HEK293T (cell line): Measurements from ENCODE around the gene STK26.
"Not testable (repeated sequence)": the region's sequence is repeated elsewhere in the genome, so short reads cannot be mapped to it uniquely, and the experiment has no call there.

Experiments used
- CTCF ChIA-PET: fragments of 350-600 bp; formaldehyde crosslinking; extraction: SDS; loops from one replicate; lab custom pipeline; 2021; ENCODE audit warnings: antibody characterized with exemption, inconsistent platforms; lab: Yijun Ruan, JAX
- POLR2A ChIA-PET: fragments of 350-600 bp; formaldehyde crosslinking; extraction: SDS; loops from one replicate; lab custom pipeline; 2020; ENCODE audit warnings: antibody characterized with exemption, inconsistent platforms; lab: Yijun Ruan, JAX
- DNase-seq: peaks from one replicate; pipeline ENCODE4 v3.0.0; 2012; ENCODE audit warnings: mixed read lengths; ENCODE audit errors: extremely low spot score
- ARNT ChIP-seq: fragments of 450-650 bp; IDR thresholded peaks from 2 replicates; pipeline ENCODE4 v1.6.1; 2017; ENCODE audit warnings: mild to moderate bottlenecking
- BHLHE40 ChIP-seq: fragments of 450-650 bp; IDR thresholded peaks from 2 replicates; pipeline ENCODE4 v1.6.1; 2016; ENCODE audit warnings: mild to moderate bottlenecking, moderate library complexity, borderline replicate concordance
- CTBP1 ChIP-seq: fragments of 450-650 bp; IDR thresholded peaks from 2 replicates; pipeline ENCODE4 v1.6.1; 2016; ENCODE audit warnings: borderline replicate concordance
- ELF4 ChIP-seq: fragments of 450-650 bp; IDR thresholded peaks from 2 replicates; pipeline ENCODE4 v1.6.1; 2017; ENCODE audit warnings: antibody characterized with exemption
- FOXA1 ChIP-seq: fragments of 450-650 bp; IDR thresholded peaks from 2 replicates; pipeline ENCODE4 v1.6.1; 2016; ENCODE audit warnings: mild to moderate bottlenecking
- FOXK2 ChIP-seq: fragments of 450-650 bp; IDR thresholded peaks from 2 replicates; pipeline ENCODE4 v1.6.1; 2016; ENCODE audit warnings: mild to moderate bottlenecking
- FOXM1 ChIP-seq: fragments of 450-650 bp; IDR thresholded peaks from 2 replicates; pipeline ENCODE4 v1.6.1; 2017; ENCODE audit warnings: mild to moderate bottlenecking, borderline replicate concordance
- HDGF ChIP-seq: fragments of 450-650 bp; IDR thresholded peaks from 2 replicates; pipeline ENCODE4 v1.6.1; 2017; ENCODE audit warnings: antibody characterized with exemption, borderline replicate concordance
- L3MBTL2 ChIP-seq: fragments of 450-650 bp; conservative IDR thresholded peaks from 2 replicates; pipeline ENCODE4 v1.6.1; 2016; ENCODE audit warnings: mild to moderate bottlenecking
- LEF1 ChIP-seq: fragments of 450-650 bp; IDR thresholded peaks from 2 replicates; pipeline ENCODE4 v1.6.1; 2017; ENCODE audit warnings: mild to moderate bottlenecking, borderline replicate concordance
- NFRKB ChIP-seq: fragments of 450-650 bp; IDR thresholded peaks from 2 replicates; pipeline ENCODE4 v1.6.1; 2016; ENCODE audit warnings: mild to moderate bottlenecking, moderate library complexity
- SP1 ChIP-seq: fragments of 450-650 bp; IDR thresholded peaks from 2 replicates; pipeline ENCODE4 v1.6.1; 2017
- SUZ12 ChIP-seq: fragments of 450-650 bp; IDR thresholded peaks from 2 replicates; pipeline ENCODE4 v1.6.1; 2016; ENCODE audit warnings: mild to moderate bottlenecking
- TARDBP ChIP-seq: fragments of 450-650 bp; IDR thresholded peaks from 2 replicates; pipeline ENCODE4 v1.6.1; 2016
- ZNF384 ChIP-seq: fragments of 450-650 bp; IDR thresholded peaks from 2 replicates; pipeline ENCODE4 v1.6.1; 2016
- TF ChIP-seq, protein P1 (sequence below): fragments of 450-650 bp; IDR thresholded peaks from 2 replicates; pipeline ENCODE4 v1.6.1; 2016

Gene STK26

GRCh38 chrX:131988236-131988635 lies 34.9 kb upstream of the STK26 start:
- TF ChIP-seq, protein P1, sequence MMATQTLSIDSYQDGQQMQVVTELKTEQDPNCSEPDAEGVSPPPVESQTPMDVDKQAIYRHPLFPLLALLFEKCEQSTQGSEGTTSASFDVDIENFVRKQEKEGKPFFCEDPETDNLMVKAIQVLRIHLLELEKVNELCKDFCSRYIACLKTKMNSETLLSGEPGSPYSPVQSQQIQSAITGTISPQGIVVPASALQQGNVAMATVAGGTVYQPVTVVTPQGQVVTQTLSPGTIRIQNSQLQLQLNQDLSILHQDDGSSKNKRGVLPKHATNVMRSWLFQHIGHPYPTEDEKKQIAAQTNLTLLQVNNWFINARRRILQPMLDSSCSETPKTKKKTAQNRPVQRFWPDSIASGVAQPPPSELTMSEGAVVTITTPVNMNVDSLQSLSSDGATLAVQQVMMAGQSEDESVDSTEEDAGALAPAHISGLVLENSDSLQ: no peak
- TF ChIP-seq SUZ12 (no peak), FOXM1 (no peak), FOXK2 (no peak), NFRKB (no peak), FOXA1 (no peak), TARDBP (no peak), ZNF384 (no peak), LEF1 (no peak), ARNT (no peak), HDGF (no peak), SP1 (no peak), L3MBTL2 (no peak), CTBP1 (no peak), ELF4 (no peak)
- ChIA-PET POLR2A (no interaction called here), CTCF (no interaction called here)
- DNase-seq: no peak

DNA sequence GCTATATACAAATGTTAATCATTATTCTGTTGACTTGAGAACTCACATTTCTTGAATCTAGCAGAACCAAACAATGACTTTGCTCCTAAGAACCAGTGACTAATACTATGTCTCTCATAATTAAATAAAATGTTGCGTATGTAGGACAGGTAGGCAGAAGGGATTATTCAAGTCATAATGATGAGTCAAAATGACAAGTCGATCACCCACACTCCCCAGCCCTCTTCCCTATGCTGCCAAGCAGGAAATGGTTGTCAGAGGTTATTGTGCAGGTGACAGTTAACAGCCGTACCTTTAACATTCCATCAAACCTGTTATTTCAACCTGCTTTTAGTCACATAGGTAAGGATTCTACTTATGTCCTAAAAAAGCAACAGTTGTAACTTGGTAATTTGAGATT lies 22.0 kb upstream of the STK26 start:
- ChIA-PET POLR2A (no interaction called here), CTCF (no interaction called here)
- DNase-seq: no peak
- TF ChIP-seq ARNT (no peak), ZNF384 (no peak), BHLHE40 (no peak), LEF1 (no peak), CTBP1 (no peak), FOXA1 (no peak), TARDBP (no peak), FOXK2 (no peak), SUZ12 (no peak), NFRKB (no peak), FOXM1 (no peak), ELF4 (no peak), HDGF (no peak)
- TF ChIP-seq, protein P1: no peak

- TF ChIP-seq ZNF384 (no peak), HDGF (no peak), NFRKB (no peak)
- CTCF ChIA-PET: no interaction called here
- POLR2A ChIA-PET: no interaction called here
- no peak for DNase-seq
Observed at GRCh38 chrX:132004728-132005127, 18.4 kb upstream of the STK26 start.

DNA sequence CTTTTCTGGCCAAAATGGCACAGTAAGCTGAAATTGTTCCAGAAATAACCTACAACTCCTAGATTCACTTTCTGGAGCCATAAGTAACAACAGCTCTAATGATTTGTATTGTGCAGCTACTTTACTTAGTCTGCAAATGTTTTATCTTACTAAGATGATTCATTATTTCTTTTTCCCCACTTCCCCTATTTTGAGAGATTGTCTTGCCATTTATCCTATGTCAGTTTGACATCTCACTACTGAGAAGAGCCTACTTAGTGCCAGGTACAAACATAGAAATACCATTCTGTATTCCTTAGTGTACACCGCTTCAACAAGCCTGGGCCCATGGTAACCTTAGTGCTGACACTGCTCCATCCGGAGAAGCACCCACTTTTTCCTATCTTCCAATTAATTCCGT lies 13.8 kb upstream of the STK26 start:
- POLR2A ChIA-PET: no interaction called here
- DNase-seq: no peak
- CTCF ChIA-PET: no interaction called here
- TF ChIP-seq L3MBTL2: no peak
- TF ChIP-seq ZNF384: no peak
- no peak for TF ChIP-seq BHLHE40
- TF ChIP-seq TARDBP: no peak
- no peak for TF ChIP-seq SP1
- no peak for TF ChIP-seq HDGF
- no peak for TF ChIP-seq FOXM1
- TF ChIP-seq, protein P1: no peak
- TF ChIP-seq ELF4: no peak
- TF ChIP-seq CTBP1: no peak

- CTCF ChIA-PET, DNase-seq, POLR2A ChIA-PET: not testable (repeated sequence)
Observed at GRCh38 chrX:132010213-132010612, 12.9 kb upstream of the STK26 start.

GRCh38 chrX:132015875-132016274 lies 7.2 kb upstream of the STK26 start:
- TF ChIP-seq SUZ12: no peak
- TF ChIP-seq TARDBP: no peak
- TF ChIP-seq L3MBTL2: no peak
- no peak for TF ChIP-seq BHLHE40
- no peak for TF ChIP-seq HDGF
- TF ChIP-seq ELF4: no peak
- no peak for TF ChIP-seq NFRKB
- TF ChIP-seq FOXM1: no peak
- TF ChIP-seq SP1: no peak
- DNase-seq: no peak
- ChIA-PET CTCF (no interaction called here), POLR2A (no interaction called here)

- no peak for DNase-seq
- TF ChIP-seq FOXA1 (no peak), FOXM1 (no peak), ZNF384 (no peak), FOXK2 (no peak), ELF4 (no peak), ARNT (no peak), CTBP1 (no peak), L3MBTL2 (no peak), NFRKB (no peak)
- TF ChIP-seq, protein P1: no peak
- POLR2A ChIA-PET: interaction anchor here (0.7 kb wide), 1 partner anchor 201 kb away, joined by 4 read pairs; no protein-coding TSS in a partner anchor
- CTCF ChIA-PET: no interaction called here
Observed at GRCh38 chrX:132016628-132017430, 6.3 kb upstream of the STK26 start.
